MG63 (cell line): Measurements from ENCODE around the gene PARM1. TPM values are rescaled to one million over a fixed set of nuclear protein-coding genes. Genes with fewer than 3 reads are reported as not detected.

Experiments used
- DNase-seq: peaks from one replicate; pipeline ENCODE4 v3.0.0-alpha.2; 2020
- H3K27me3 ChIP-seq: fragments of 250-450 bp; sonication (Bioruptor Pico); 2 replicates; pipeline ENCODE4 v1.5.1; 2020; ENCODE audit warnings: mild to moderate bottlenecking, moderate library complexity
- H3K36me3 ChIP-seq: fragments of 250-450 bp; sonication (Bioruptor Pico); 2 replicates; pipeline ENCODE4 v1.5.1; 2020; ENCODE audit warnings: mild to moderate bottlenecking, moderate library complexity
- H3K4me3 ChIP-seq: fragments of 250-450 bp; sonication (Bioruptor Pico); 2 replicates; pipeline ENCODE4 v1.5.1; 2020; ENCODE audit warnings: mild to moderate bottlenecking, moderate library complexity
- H3K9me3 ChIP-seq: fragments of 250-450 bp; sonication (Bioruptor Pico); 2 replicates; pipeline ENCODE4 v1.5.1; 2020; ENCODE audit warnings: mild to moderate bottlenecking, moderate library complexity
- total RNA-seq: library from RNA; depleted of rRNA; stranded (reverse); fragments of >200 nt; shearing (Covaris generic); gene quantifications from 2 replicates; pipeline ENCODE4 v1.2.3, GENCODE V29; 2014; ENCODE audit warnings: low replicate concordance

Gene PARM1
- total RNA-seq, 1 experiment from 2014 or later = not detected

DNA sequence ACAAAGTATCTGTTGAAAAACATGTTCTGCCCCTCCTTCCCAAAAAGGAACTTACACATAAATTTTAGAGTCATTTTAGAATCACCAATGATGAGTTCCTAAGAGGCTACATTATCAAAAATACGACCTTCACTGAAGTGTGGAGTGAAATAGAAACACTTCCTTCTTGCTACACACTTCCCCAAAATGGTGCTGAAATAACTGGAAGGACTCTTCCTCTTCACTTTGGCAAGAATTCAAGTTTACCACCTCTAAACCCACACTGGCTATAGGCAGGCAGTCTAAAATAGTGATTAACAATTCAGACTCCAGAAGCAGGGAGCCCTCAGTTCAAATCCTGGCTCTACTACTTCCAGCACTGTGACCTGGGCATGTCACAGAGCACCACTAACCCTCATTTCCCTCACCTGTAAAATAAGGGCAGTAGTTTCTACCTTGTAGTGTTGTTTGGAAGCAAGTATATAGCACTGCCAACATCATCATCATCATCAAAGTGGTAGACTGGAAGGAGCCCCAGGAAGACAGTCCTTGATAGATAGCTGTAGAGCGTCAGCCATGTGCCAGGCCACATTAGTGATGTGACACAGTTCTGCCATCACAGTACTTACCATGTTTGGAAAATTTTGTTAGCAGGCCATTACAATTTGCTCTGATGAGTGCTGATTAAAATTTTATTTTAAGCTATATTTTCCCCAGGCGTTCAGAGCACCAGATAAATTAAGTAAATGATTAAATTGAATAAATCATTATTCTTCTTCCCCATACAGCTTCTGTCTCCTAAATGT is 103.3 kb downstream of the PARM1 start:
- Histone ChIP-seq H3K4me3 (no peak overlapping the region), H3K9me3 (no peaks in the 10 kb centered on the region), H3K36me3 (no peaks in the 10 kb centered on the region), H3K27me3 (no peaks in the 10 kb centered on the region)
- no peak for DNase-seq

DNA sequence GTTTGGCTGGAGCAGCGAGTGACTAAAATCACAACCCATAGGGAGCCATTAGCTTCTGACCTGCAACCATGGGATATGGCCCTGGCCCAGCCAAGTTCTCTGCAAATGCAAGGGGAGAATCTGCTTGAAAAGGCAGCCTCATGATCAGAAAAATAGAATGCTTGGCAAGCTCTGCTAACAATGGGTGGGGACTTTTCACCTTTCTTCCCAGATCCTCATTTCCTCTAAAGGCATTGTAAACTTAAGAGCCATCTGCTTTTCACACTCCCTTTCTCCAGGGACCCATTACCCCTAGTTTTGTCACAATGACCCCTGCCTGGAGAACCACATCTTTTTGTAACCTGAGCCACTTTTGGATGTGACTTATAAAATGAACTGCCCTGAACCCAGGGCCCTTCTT is 104.3 kb downstream of the PARM1 start:
- H3K9me3 ChIP-seq = no peaks in the 10 kb centered on the region
- no peaks in the 10 kb centered on the region for H3K36me3 ChIP-seq
- no peaks in the 10 kb centered on the region for H3K27me3 ChIP-seq
- no peak for DNase-seq
- no peak overlapping the region for H3K4me3 ChIP-seq

GRCh38 chr4:75038376-75038775 is 105.5 kb downstream of the PARM1 start:
- Histone ChIP-seq H3K4me3 (no peak overlapping the region), H3K27me3 (no peaks in the 10 kb centered on the region), H3K9me3 (no peaks in the 10 kb centered on the region), H3K36me3 (no peaks in the 10 kb centered on the region)
- DNase-seq = no peak

DNA sequence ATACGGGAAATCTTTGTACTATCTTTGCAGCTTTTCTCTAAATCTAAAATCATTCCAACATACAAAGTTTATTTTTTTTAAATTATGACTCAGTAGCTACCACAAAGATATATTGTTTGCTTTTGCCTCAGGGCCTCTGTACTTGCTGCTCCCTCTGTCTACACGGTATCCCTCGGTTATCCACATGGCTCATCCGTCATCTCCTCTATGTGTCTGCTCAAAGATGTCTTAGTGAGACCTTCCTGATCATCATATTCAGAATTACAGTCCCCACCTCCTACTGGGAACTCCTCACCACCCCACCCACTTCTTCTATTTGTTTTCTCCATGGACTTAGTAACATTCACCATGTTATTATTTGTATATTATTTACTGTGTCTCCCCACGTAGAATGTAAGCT is 107.8 kb downstream of the PARM1 start:
- Histone ChIP-seq H3K27me3 (no peaks in the 10 kb centered on the region), H3K9me3 (no peaks in the 10 kb centered on the region)
- DNase-seq = no peak

GRCh38 chr4:75042601-75043208 is 109.8 kb downstream of the PARM1 start:
- DNase-seq = no peak
- Histone ChIP-seq H3K9me3 (no peaks in the 10 kb centered on the region), H3K27me3 (no peaks in the 10 kb centered on the region), H3K4me3 (no peak overlapping the region), H3K36me3 (no peaks in the 10 kb centered on the region)

More for the DNA sequence above, 107.8 kb downstream of the PARM1 start:
- Histone ChIP-seq H3K4me3 (no peak overlapping the region), H3K36me3 (no peaks in the 10 kb centered on the region)

DNA sequence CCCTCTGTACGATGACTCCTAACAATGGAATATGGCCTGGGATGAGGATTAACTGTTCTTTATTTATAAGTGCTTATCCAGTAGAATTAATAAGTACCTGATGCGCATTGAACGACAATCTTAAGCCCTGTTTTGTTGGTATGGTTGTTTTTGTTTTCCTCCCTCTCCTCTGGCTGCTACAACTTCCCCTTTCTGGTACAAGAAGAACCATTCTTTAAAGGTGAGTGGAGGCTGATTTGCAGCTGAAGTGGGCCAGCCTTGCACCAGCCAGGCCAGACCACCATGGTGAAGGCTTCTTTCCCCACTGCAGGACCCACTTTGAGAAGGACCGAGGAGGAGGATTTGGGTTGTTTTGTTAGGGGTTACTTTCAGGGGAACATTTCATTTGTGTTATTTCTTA is 113.3 kb downstream of the PARM1 start:
- no peaks in the 10 kb centered on the region for H3K36me3 ChIP-seq
- no peaks in the 10 kb centered on the region for H3K9me3 ChIP-seq
- no peak for DNase-seq
- no peak overlapping the region for H3K4me3 ChIP-seq
- no peaks in the 10 kb centered on the region for H3K27me3 ChIP-seq

DNA sequence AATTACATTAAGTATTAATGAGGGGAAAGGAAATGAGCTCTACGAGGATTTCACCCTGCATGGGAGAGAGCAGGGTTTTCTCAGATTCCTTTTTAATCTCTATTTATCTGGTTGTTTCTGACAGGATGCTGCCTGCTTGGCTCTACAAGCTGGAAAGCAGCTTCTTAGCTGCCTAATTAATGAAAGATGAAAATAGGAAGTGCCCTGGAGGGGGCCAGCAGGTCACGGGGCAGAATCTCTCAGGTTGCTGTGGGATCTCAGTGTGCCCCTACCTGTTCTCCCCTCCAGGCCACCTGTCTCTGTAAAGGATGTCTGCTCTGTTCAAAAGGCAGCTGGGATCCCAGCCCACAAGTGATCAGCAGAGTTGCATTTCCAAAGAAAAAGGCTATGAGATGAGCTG is 113.7 kb downstream of the PARM1 start:
- no peak overlapping the region for H3K4me3 ChIP-seq
- no peak for DNase-seq
- no peaks in the 10 kb centered on the region for H3K9me3 ChIP-seq
- H3K27me3 ChIP-seq = no peaks in the 10 kb centered on the region
- H3K36me3 ChIP-seq = no peaks in the 10 kb centered on the region

DNA sequence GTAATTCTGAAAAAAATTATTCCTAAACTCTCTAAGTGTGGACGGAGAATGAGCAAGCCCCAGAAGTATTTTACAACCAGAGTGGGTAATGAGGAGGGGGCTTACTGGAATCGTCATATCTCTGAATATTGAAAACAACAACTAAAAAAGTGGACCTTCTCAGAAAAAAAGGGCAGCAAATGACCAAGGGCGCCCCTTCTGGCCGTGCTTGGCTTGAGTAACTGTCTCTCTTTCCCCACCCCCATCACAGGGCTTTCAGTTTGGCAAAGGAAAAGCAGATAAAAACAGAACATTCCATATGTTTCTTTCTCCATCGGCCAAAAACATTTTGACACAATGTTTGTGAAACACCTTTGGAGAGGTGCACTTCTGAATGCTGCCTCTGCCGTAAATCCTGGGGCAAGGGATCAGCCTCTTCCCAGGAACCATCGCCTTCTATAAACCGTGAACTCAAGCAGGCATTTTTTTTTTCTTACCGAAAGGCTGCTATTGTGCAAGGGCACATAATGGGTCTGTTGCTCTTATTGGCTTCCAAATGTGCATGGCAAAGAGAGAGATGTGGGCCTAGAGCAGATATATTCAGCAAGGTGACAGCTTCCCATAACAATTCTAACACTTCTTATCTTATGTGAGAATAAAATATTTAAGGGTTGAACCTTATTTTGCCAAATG is 115.4 kb downstream of the PARM1 start:
- Histone ChIP-seq H3K9me3 (no peaks in the 10 kb centered on the region), H3K4me3 (no peak overlapping the region), H3K27me3 (no peaks in the 10 kb centered on the region), H3K36me3 (no peaks in the 10 kb centered on the region)
- no peak for DNase-seq

- H3K4me3 ChIP-seq = no peak overlapping the region
- H3K36me3 ChIP-seq = no peaks in the 10 kb centered on the region
- H3K27me3 ChIP-seq = no peaks in the 10 kb centered on the region
- H3K9me3 ChIP-seq = no peaks in the 10 kb centered on the region
- DNase-seq = no peak
Measured at GRCh38 chr4:75051431-75051830, 118.5 kb downstream of the PARM1 start.

DNA sequence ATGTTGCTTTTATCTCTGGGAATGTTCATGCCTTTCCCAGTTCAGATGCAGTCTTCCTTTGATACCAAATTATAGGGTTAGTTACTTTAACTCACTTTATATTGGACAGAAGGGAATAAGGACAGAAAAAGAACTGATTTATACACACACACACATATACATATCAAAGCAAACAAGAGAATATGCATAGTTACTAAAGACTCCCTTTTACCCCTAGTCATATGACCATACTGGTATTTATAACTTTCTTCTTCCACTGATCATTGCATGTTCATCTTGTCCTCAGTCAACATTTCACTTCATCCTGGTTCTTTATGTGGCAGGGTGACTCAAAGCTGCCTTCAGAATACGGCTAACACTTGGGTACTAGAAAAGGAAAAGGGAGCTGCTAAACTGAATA is 120.4 kb downstream of the PARM1 start:
- no peak for DNase-seq
- Histone ChIP-seq H3K4me3 (no peak overlapping the region), H3K27me3 (no peaks in the 10 kb centered on the region)

DNA sequence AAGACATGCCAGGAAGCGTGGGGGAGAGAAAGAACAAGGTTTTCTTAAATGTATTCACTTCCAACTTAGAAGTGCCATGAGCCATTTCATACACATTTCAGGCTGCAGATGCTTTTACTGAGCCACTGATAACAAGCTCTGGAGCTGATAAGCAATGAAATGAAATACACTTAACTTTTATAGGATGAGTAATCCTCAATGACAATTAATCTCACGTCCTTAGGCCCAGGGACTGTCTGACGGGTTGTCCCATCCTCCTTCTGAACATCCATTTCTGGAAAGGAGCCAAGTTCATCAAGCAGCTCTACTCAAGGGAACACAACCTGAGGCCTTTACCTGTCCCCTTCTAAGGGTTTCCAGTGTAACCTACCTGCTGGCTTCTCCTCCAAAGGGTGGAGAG is 121.2 kb downstream of the PARM1 start:
- no peak for DNase-seq
- Histone ChIP-seq H3K4me3 (no peak overlapping the region), H3K36me3 (no peaks in the 10 kb centered on the region), H3K9me3 (no peaks in the 10 kb centered on the region), H3K27me3 (no peaks in the 10 kb centered on the region)

More for the DNA sequence above, 120.4 kb downstream of the PARM1 start:
- Histone ChIP-seq H3K9me3 (no peaks in the 10 kb centered on the region), H3K36me3 (no peaks in the 10 kb centered on the region)

DNA sequence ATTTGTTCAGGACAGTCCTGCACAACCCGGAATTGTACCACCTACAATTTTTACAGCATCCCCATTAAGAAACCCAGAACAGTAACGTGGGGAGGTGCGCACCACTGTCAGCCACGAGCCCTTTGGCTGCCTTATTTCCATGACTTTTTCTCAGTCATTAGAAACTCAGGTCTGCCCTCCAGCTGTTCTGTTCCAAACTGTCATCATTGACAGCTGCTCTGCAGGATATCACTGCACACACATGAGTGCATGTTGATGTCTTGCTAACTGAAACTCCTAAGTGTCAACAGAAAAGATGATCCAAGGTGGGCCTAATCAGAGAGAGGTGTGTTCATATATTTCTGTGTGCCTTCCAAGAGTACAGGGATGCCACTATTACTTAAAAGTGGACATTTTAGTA is 123.4 kb downstream of the PARM1 start:
- DNase-seq = no peak
- Histone ChIP-seq H3K4me3 (no peak overlapping the region), H3K36me3 (no peaks in the 10 kb centered on the region), H3K9me3 (no peaks in the 10 kb centered on the region), H3K27me3 (no peaks in the 10 kb centered on the region)

DNA sequence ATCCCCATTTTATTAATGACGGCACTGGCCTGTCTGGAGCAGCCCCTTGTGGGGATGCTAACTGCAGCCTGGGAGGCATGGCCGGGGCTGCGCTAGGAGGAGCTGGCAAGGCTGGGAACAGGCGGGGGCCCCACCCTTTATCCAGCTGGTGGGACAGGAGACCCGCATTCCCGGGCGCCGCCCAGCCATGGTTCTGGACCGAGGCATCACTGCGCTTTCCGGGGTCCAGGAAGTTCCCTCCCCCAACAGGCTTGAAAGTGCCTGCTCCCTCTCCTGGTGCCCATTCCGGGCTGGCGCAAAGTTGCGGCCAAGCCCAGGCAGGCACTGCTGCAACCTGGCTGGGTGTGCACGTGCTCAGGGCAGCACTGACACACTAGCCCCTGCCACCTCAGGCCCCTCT is 124.5 kb downstream of the PARM1 start:
- no peaks in the 10 kb centered on the region for H3K27me3 ChIP-seq
- no peak overlapping the region for H3K4me3 ChIP-seq
- DNase-seq = no peak
- H3K36me3 ChIP-seq = no peaks in the 10 kb centered on the region
- H3K9me3 ChIP-seq = no peaks in the 10 kb centered on the region

- H3K27me3 ChIP-seq = no peaks in the 10 kb centered on the region
- no peaks in the 10 kb centered on the region for H3K9me3 ChIP-seq
- no peak for DNase-seq
- no peaks in the 10 kb centered on the region for H3K36me3 ChIP-seq
- H3K4me3 ChIP-seq = no peak overlapping the region
Measured at GRCh38 chr4:75058486-75058885, 125.6 kb downstream of the PARM1 start.

GRCh38 chr4:75063433-75063832 is 130.5 kb downstream of the PARM1 start:
- Histone ChIP-seq H3K36me3 (no peaks in the 10 kb centered on the region), H3K4me3 (no peak overlapping the region), H3K9me3 (no peaks in the 10 kb centered on the region), H3K27me3 (no peaks in the 10 kb centered on the region)
- no peak for DNase-seq

DNA sequence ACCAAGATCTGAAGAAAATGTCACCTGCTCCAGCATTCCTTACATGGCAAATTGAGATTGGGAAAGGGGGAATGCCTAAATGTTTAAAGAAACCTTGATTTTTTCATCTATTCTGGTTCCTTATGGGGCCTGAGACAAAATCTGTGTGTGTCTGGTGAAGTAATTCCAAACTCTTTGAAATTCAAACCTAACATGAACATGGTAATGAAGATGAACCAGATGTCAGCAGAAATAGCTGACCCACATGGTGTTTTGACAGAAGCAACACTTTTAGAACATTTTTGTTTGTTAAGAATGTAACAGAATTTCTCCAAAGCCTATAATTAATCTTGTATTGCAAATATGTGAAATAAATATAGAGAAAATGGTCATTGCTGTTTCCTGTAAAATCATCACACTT is 133.0 kb downstream of the PARM1 start:
- H3K36me3 ChIP-seq = no peaks in the 10 kb centered on the region
- no peaks in the 10 kb centered on the region for H3K9me3 ChIP-seq
- no peaks in the 10 kb centered on the region for H3K27me3 ChIP-seq
- H3K4me3 ChIP-seq = no peak overlapping the region
- no peak for DNase-seq

GRCh38 chr4:75069493-75070074 is 136.7 kb downstream of the PARM1 start:
- Histone ChIP-seq H3K4me3 (no peak overlapping the region), H3K27me3 (no peaks in the 10 kb centered on the region)
- no peak for DNase-seq

More at GRCh38 chr4:75069493-75070074, 136.7 kb downstream of the PARM1 start:
- Histone ChIP-seq H3K9me3 (no peaks in the 10 kb centered on the region), H3K36me3 (no peaks in the 10 kb centered on the region)
